Liver (tissue), 9 donors: Measurements from ENCODE around the gene PCNT. TPM values are rescaled to one million over a fixed set of nuclear protein-coding genes. Genes with fewer than 3 reads are reported as not detected.

Experiments
- DNase-seq: peaks from one replicate; pipeline ENCODE4 v3.0.0-alpha.2; 2017; ENCODE audit warnings: low spot score
- H3K27ac ChIP-seq, 2 donors: one replicate each; pipeline ENCODE4 v1.7.0; 2013; ENCODE audit warnings: inconsistent platforms in 2 of 2, low read length in 2 of 2, control low read depth in 1 of 2, low read depth in 1 of 2, mild to moderate bottlenecking in 1 of 2
- H3K27me3 ChIP-seq, 4 donors: one replicate each; pipeline versions ENCODE4 v1.6.1 to v1.7.0; 2013; ENCODE audit warnings: low read length in 3 of 4, inconsistent platforms in 1 of 4, mild to moderate bottlenecking in 1 of 4, moderate library complexity in 1 of 4; ENCODE audit not compliant: control insufficient read depth in 4 of 4, insufficient read depth in 4 of 4
- H3K36me3 ChIP-seq, 4 donors: one replicate each; pipeline versions ENCODE4 v1.6.1 to v1.7.0; 2013; ENCODE audit warnings: low read length in 3 of 4, mild to moderate bottlenecking in 3 of 4, low read depth in 1 of 4, moderate library complexity in 1 of 4; ENCODE audit not compliant: control insufficient read depth in 4 of 4, insufficient read depth in 3 of 4
- H3K4me1 ChIP-seq, 4 donors: one replicate each; pipeline versions ENCODE4 v1.6.1 to v1.7.0; 2013; ENCODE audit warnings: low read length in 3 of 4, mild to moderate bottlenecking in 3 of 4, moderate library complexity in 1 of 4; ENCODE audit not compliant: control insufficient read depth in 4 of 4, insufficient read depth in 4 of 4
- H3K4me3 ChIP-seq, 3 donors: one replicate each; pipeline versions ENCODE4 v1.6.1 to v1.7.0; 2013; ENCODE audit warnings: low read length in 3 of 3, control low read depth in 1 of 3, low read depth in 1 of 3, mild to moderate bottlenecking in 1 of 3
- H3K9ac ChIP-seq, 2 donors: one replicate each; pipeline ENCODE4 v1.7.0; 2013; ENCODE audit warnings: low read length in 2 of 2, mild to moderate bottlenecking in 2 of 2, moderate library complexity in 2 of 2, control low read depth in 1 of 2, low read depth in 1 of 2
- H3K9me3 ChIP-seq, 4 donors: one replicate each; pipeline versions ENCODE4 v1.6.1 to v1.7.0; 2013; ENCODE audit warnings: low read length in 3 of 4; ENCODE audit not compliant: control insufficient read depth in 4 of 4
- EGR1 ChIP-seq, 2 donors: IDR thresholded peaks; 2 replicates each; pipeline ENCODE4 v1.6.1; 2016 to 2018; ENCODE audit warnings: antibody characterized with exemption in 2 of 2, low read depth in 2 of 2
- FOXA2 ChIP-seq: IDR thresholded peaks from 2 replicates; pipeline ENCODE4 v1.6.1; 2016; ENCODE audit warnings: antibody characterized with exemption
- GABPA ChIP-seq, 2 donors: IDR thresholded peaks in 1 of 2; conservative IDR thresholded peaks in 1 of 2; 2 replicates each; pipeline ENCODE4 v1.6.1; 2016; ENCODE audit warnings: antibody characterized with exemption in 2 of 2, mild to moderate bottlenecking in 1 of 2, moderate library complexity in 1 of 2
- HNF4G ChIP-seq: IDR thresholded peaks from 2 replicates; pipeline ENCODE4 v1.6.1; 2016; ENCODE audit warnings: antibody characterized with exemption
- JUND ChIP-seq, 2 donors: IDR thresholded peaks; 2 replicates each; pipeline ENCODE4 v1.6.1; 2016; ENCODE audit warnings: antibody characterized with exemption in 2 of 2
- NR2F2 ChIP-seq: IDR thresholded peaks from 2 replicates; pipeline ENCODE4 v1.6.1; 2016; ENCODE audit warnings: antibody characterized with exemption
- RAD21 ChIP-seq, 2 donors: IDR thresholded peaks; 2 replicates each; pipeline ENCODE4 v1.6.1; 2016; ENCODE audit warnings: antibody characterized with exemption in 2 of 2, mild to moderate bottlenecking in 2 of 2
- RXRA ChIP-seq, 2 donors: IDR thresholded peaks; 2 replicates each; pipeline ENCODE4 v1.6.1; 2017 to 2018; ENCODE audit warnings: antibody characterized with exemption in 2 of 2, mild to moderate bottlenecking in 1 of 2
- SP1 ChIP-seq: IDR thresholded peaks from 2 replicates; pipeline ENCODE4 v1.6.1; 2018; ENCODE audit warnings: antibody characterized with exemption, mild to moderate bottlenecking
- YY1 ChIP-seq: IDR thresholded peaks from 2 replicates; pipeline ENCODE4 v1.6.1; 2016; ENCODE audit warnings: antibody characterized with exemption, mild to moderate bottlenecking
- WGBS: extraction: QIAGEN DNeasy Blood & Tissue Kit; methylation state at CpG from one replicate; pipeline ENCODE4 v1.1.7; 2013; 5-methylcytosine and 5-hydroxymethylcytosine counted together
- polyA plus RNA-seq, 2 donors: library from polyadenylated mRNA; stranded (reverse) in 1 of 2; unstranded in 1 of 2; fragments of 200-250 nt in 1 of 2; fragments of >200 nt in 1 of 2; fragmentation: Nextera tagmentation in 1 of 2; extraction: Ambion mirVana in 1 of 2; gene quantifications; one replicate each; pipeline versions ENCODE4 v1.2.1 to v1.2.3, GENCODE V29; 2013 to 2015
- total RNA-seq, 2 donors: library from RNA; depleted of rRNA; stranded (reverse); fragments of >200 nt; gene quantifications; one replicate each; pipeline ENCODE4 v1.2.3, GENCODE V29; 2014
- TF ChIP-seq, protein P1 (sequence below): IDR thresholded peaks from 2 replicates; pipeline ENCODE4 v1.6.1; 2016; ENCODE audit warnings: antibody characterized with exemption, mild to moderate bottlenecking
- TF ChIP-seq, protein P2 (sequence below): IDR thresholded peaks from 2 replicates; pipeline ENCODE4 v1.6.1; 2016; ENCODE audit warnings: antibody characterized with exemption
- TF ChIP-seq, protein P3 (sequence below): fragments of 150-350 bp; IDR thresholded peaks from 2 replicates; pipeline ENCODE4 v1.5.1; 2017; ENCODE audit warnings: improper control_type of control experiment, low read depth, low read length; ENCODE audit not compliant: missing input control
- TF ChIP-seq, protein P4 (sequence below): IDR thresholded peaks from 2 replicates; pipeline ENCODE4 v1.6.1; 2016; ENCODE audit warnings: antibody characterized with exemption
- donor health status: healthy.
- donor health status: healthy.
- donor health status: healthy.
- donor health status: healthy.
- donor health status: healthy.

The PCNT gene
- total and polyA plus RNA-seq, 4 donors, result 6.7 to 36.8 (median 15.2) TPM

DNA sequence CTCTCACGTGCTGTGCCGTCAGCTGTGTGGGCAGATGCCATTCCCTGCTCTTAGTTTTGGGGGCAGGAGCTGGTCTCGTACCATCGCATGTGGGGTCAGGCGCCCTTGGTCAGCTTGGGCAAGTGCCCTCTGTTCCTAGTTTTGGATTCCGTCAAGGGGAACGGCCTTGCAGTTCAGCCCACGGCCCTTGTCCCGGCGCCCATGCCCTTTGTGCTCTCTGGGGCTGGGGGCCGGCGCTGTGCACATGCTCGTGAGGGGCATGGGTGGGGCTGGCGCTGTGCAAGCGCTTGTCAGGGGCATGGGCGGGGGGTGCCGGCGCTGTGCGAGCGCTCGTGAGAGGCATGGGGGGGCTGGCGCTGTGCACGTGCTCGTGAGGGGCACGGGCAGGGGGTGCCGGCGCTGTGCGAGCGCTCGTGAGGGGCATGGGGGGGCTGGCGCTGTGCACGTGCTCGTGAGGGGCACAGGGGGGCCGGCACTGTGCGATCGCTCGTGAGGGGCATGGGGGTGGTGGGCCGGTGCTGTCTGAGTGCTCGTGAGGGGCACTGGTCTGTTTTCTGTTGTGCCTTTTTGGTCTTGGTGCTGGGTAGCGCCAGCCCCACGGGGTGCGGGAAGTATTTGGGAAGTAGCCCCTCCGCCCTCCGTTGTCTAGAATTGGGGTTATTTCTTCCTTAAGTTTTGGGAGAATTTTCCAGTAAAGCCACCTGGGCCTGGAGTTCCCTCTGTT is 105.2 kb downstream of the PCNT start:
- Histone ChIP-seq H3K4me1 (no peaks in the 10 kb centered on the region), H3K27ac (no peak overlapping the region), H3K9ac (no peak overlapping the region), H3K9me3 (no peaks in the 10 kb centered on the region), H3K36me3 (peaks cover 8 to 61% (median 17%) of the 10 kb centered on the region in 4 donors), H3K27me3 (no peaks in the 10 kb centered on the region), H3K4me3 (no peak overlapping the region)
- no peak for DNase-seq
- TF ChIP-seq SP1 (no peak), RXRA (IDR thresholded peaks at IDR 0.05) (no peak), NR2F2 (no peak), FOXA2 (no peak), EGR1 (IDR thresholded peaks at IDR 0.05; ENCODE audit: low read depth in 2 of 2) (no peak), YY1 (no peak), GABPA (IDR thresholded peaks at IDR 0.05 in 1 of 2, conservative IDR thresholded peaks at IDR 0.05 in 1 of 2) (no peak), HNF4G (no peak), RAD21 (IDR thresholded peaks at IDR 0.05) (no peak), JUND (IDR thresholded peaks at IDR 0.05) (no peak)
- TF ChIP-seq, protein P1, sequence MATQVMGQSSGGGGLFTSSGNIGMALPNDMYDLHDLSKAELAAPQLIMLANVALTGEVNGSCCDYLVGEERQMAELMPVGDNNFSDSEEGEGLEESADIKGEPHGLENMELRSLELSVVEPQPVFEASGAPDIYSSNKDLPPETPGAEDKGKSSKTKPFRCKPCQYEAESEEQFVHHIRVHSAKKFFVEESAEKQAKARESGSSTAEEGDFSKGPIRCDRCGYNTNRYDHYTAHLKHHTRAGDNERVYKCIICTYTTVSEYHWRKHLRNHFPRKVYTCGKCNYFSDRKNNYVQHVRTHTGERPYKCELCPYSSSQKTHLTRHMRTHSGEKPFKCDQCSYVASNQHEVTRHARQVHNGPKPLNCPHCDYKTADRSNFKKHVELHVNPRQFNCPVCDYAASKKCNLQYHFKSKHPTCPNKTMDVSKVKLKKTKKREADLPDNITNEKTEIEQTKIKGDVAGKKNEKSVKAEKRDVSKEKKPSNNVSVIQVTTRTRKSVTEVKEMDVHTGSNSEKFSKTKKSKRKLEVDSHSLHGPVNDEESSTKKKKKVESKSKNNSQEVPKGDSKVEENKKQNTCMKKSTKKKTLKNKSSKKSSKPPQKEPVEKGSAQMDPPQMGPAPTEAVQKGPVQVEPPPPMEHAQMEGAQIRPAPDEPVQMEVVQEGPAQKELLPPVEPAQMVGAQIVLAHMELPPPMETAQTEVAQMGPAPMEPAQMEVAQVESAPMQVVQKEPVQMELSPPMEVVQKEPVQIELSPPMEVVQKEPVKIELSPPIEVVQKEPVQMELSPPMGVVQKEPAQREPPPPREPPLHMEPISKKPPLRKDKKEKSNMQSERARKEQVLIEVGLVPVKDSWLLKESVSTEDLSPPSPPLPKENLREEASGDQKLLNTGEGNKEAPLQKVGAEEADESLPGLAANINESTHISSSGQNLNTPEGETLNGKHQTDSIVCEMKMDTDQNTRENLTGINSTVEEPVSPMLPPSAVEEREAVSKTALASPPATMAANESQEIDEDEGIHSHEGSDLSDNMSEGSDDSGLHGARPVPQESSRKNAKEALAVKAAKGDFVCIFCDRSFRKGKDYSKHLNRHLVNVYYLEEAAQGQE, result no peak
- TF ChIP-seq, protein P2, sequence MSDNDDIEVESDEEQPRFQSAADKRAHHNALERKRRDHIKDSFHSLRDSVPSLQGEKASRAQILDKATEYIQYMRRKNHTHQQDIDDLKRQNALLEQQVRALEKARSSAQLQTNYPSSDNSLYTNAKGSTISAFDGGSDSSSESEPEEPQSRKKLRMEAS, result no peak
- TF ChIP-seq, protein P3, sequence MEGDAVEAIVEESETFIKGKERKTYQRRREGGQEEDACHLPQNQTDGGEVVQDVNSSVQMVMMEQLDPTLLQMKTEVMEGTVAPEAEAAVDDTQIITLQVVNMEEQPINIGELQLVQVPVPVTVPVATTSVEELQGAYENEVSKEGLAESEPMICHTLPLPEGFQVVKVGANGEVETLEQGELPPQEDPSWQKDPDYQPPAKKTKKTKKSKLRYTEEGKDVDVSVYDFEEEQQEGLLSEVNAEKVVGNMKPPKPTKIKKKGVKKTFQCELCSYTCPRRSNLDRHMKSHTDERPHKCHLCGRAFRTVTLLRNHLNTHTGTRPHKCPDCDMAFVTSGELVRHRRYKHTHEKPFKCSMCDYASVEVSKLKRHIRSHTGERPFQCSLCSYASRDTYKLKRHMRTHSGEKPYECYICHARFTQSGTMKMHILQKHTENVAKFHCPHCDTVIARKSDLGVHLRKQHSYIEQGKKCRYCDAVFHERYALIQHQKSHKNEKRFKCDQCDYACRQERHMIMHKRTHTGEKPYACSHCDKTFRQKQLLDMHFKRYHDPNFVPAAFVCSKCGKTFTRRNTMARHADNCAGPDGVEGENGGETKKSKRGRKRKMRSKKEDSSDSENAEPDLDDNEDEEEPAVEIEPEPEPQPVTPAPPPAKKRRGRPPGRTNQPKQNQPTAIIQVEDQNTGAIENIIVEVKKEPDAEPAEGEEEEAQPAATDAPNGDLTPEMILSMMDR, result no peak
- TF ChIP-seq, protein P4, sequence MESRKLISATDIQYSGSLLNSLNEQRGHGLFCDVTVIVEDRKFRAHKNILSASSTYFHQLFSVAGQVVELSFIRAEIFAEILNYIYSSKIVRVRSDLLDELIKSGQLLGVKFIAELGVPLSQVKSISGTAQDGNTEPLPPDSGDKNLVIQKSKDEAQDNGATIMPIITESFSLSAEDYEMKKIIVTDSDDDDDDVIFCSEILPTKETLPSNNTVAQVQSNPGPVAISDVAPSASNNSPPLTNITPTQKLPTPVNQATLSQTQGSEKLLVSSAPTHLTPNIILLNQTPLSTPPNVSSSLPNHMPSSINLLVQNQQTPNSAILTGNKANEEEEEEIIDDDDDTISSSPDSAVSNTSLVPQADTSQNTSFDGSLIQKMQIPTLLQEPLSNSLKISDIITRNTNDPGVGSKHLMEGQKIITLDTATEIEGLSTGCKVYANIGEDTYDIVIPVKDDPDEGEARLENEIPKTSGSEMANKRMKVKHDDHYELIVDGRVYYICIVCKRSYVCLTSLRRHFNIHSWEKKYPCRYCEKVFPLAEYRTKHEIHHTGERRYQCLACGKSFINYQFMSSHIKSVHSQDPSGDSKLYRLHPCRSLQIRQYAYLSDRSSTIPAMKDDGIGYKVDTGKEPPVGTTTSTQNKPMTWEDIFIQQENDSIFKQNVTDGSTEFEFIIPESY, result no peak
- 97% methylated on average over 44 of the region's 44 CpGs for WGBS
